ENCODE data around the gene COMT.

COMT gene

GRCh38 chr22:19976671-19977070, 35.1 kb downstream of the COMT start:
- Histone ChIP-seq H3K79me2 (ENCODE audit: insufficient read depth, low read length) (no peaks in the 10 kb centered on the region), H3K9me3 (ENCODE audit: insufficient read depth, low read length, severe bottlenecking) (no peaks in the 10 kb centered on the region), H2AFZ (ENCODE audit: low read depth, low read length) (no peak overlapping the region), H3K27ac (ENCODE audit: low read length) (no peak overlapping the region), H4K20me1 (ENCODE audit: insufficient read depth, low read length) (peaks cover 4% of the 10 kb centered on the region; the same call in 1 of the 2 replicates), H3K9ac (ENCODE audit: low read depth, low read length) (no peak overlapping the region), H3K4me2 (ENCODE audit: insufficient read depth, low read length) (no peak overlapping the region), H3K4me1 (ENCODE audit: insufficient read depth, low read length) (peaks cover 10% of the 10 kb centered on the region), H3K4me3 (ENCODE audit: low read depth in 1 of 2, low read length in 2 of 2) (no peak overlapping the region), H3K36me3 (ENCODE audit: insufficient read depth, low read length) (no peaks in the 10 kb centered on the region), H3K27me3 (ENCODE audit: insufficient read depth, low read length, poor library complexity) (no peaks in the 10 kb centered on the region)
- DNase-seq (no peak), ATAC-seq (ENCODE audit: insufficient read depth, low read depth) (no peak)
- TF ChIP-seq CTCF (IDR thresholded peaks at IDR 0.05; ENCODE audit: borderline replicate concordance, extremely low read depth, low read length, poor library complexity, severe bottlenecking): no peak
- no peak for TF ChIP-seq EZH2 (IDR thresholded peaks at IDR 0.05; ENCODE audit: borderline replicate concordance, low read depth, low read length, severe bottlenecking)

- H3K4me3 ChIP-seq (ENCODE audit: low read depth in 1 of 2, low read length in 2 of 2): no peak overlapping the region
- no peaks in the 10 kb centered on the region for H3K27me3 ChIP-seq (ENCODE audit: insufficient read depth, low read length, poor library complexity)
- no peak overlapping the region for H3K9ac ChIP-seq (ENCODE audit: low read depth, low read length)
- no peaks in the 10 kb centered on the region for H3K36me3 ChIP-seq (ENCODE audit: insufficient read depth, low read length)
- H4K20me1 ChIP-seq (ENCODE audit: insufficient read depth, low read length): peaks cover 5% of the 10 kb centered on the region; the same call in 1 of the 2 replicates
- H3K79me2 ChIP-seq (ENCODE audit: insufficient read depth, low read length): no peaks in the 10 kb centered on the region
- H3K9me3 ChIP-seq (ENCODE audit: insufficient read depth, low read length, severe bottlenecking): no peaks in the 10 kb centered on the region
- H3K27ac ChIP-seq (ENCODE audit: low read length): no peak overlapping the region
- no peak overlapping the region for H3K4me2 ChIP-seq (ENCODE audit: insufficient read depth, low read length)
- no peak for DNase-seq
- H2AFZ ChIP-seq (ENCODE audit: low read depth, low read length): no peak overlapping the region
- ATAC-seq (ENCODE audit: insufficient read depth, low read depth): no peak
- peaks cover 10% of the 10 kb centered on the region for H3K4me1 ChIP-seq (ENCODE audit: insufficient read depth, low read length)
- no peak for TF ChIP-seq EZH2 (IDR thresholded peaks at IDR 0.05; ENCODE audit: borderline replicate concordance, low read depth, low read length, severe bottlenecking)
These were observed 36.0 kb downstream of the COMT start for GRCh38 chr22:19977296-19978243.

- Histone ChIP-seq H3K27me3 (ENCODE audit: insufficient read depth, low read length, poor library complexity) (no peaks in the 10 kb centered on the region), H3K36me3 (ENCODE audit: insufficient read depth, low read length) (no peaks in the 10 kb centered on the region), H2AFZ (ENCODE audit: low read depth, low read length) (no peak overlapping the region), H3K9me3 (ENCODE audit: insufficient read depth, low read length, severe bottlenecking) (no peaks in the 10 kb centered on the region), H3K9ac (ENCODE audit: low read depth, low read length) (no peak overlapping the region), H3K4me2 (ENCODE audit: insufficient read depth, low read length) (no peak overlapping the region), H3K4me3 (ENCODE audit: low read depth in 1 of 2, low read length in 2 of 2) (no peak overlapping the region), H4K20me1 (ENCODE audit: insufficient read depth, low read length) (peaks cover 8% of the 10 kb centered on the region; the same call in 1 of the 2 replicates), H3K4me1 (ENCODE audit: insufficient read depth, low read length) (peaks cover 10% of the 10 kb centered on the region), H3K79me2 (ENCODE audit: insufficient read depth, low read length) (no peaks in the 10 kb centered on the region), H3K27ac (ENCODE audit: low read length) (no peak overlapping the region)
- ATAC-seq (ENCODE audit: insufficient read depth, low read depth): no peak
- no peak for DNase-seq
- TF ChIP-seq EZH2 (IDR thresholded peaks at IDR 0.05; ENCODE audit: borderline replicate concordance, low read depth, low read length, severe bottlenecking) (no peak), CTCF (IDR thresholded peaks at IDR 0.05; ENCODE audit: borderline replicate concordance, extremely low read depth, low read length, poor library complexity, severe bottlenecking) (no peak)
These were observed 37.2 kb downstream of the COMT start for GRCh38 chr22:19978748-19979147.

Measured in DND-41 (cell line).